HG03025 (cell line): ENCODE data around the gene CISTR.
"Not testable (repeated sequence)": the region's sequence is repeated elsewhere in the genome, so short reads cannot be mapped to it uniquely, and the experiment has no call there.

ENCODE experiments used
- ATAC-seq: cut with Tn5 transposase; IDR thresholded peaks from one replicate; pipeline ENCODE4 v1.9.1; 2021; ENCODE audit warnings: mild to moderate bottlenecking, moderate library complexity; ENCODE audit not compliant: unreplicated experiment, low FRiP score

CISTR gene

GRCh38 chr12:53765891-53766290 lies 14.1 kb upstream of the CISTR start:
- ATAC-seq: no peak

GRCh38 chr12:53764615-53765014 lies 12.8 kb upstream of the CISTR start:
- no peak for ATAC-seq

- not testable (repeated sequence) for ATAC-seq
Observed at GRCh38 chr12:53762793-53763192, 11.0 kb upstream of the CISTR start.

GRCh38 chr12:53761306-53761705 lies 9.5 kb upstream of the CISTR start:
- ATAC-seq: no peak

GRCh38 chr12:53759261-53759660 lies 7.5 kb upstream of the CISTR start:
- no peak for ATAC-seq

GRCh38 chr12:53758730-53759103 lies 6.9 kb upstream of the CISTR start:
- ATAC-seq: no peak

- ATAC-seq: no peak
Observed at GRCh38 chr12:53758081-53758729, 6.4 kb upstream of the CISTR start.

- ATAC-seq: peak; percentile 58
Observed at GRCh38 chr12:53757101-53757770, 5.5 kb upstream of the CISTR start.

GRCh38 chr12:53756300-53757100 lies 4.7 kb upstream of the CISTR start:
- no peak for ATAC-seq

GRCh38 chr12:53755893-53756292 lies 4.1 kb upstream of the CISTR start:
- no peak for ATAC-seq

GRCh38 chr12:53755451-53755891 lies 3.7 kb upstream of the CISTR start:
- no peak for ATAC-seq

- ATAC-seq: no peak
Observed at GRCh38 chr12:53754633-53755264, 3.0 kb upstream of the CISTR start.

- no peak for ATAC-seq
Observed at GRCh38 chr12:53754188-53754585, 2.4 kb upstream of the CISTR start.

- no peak for ATAC-seq
Observed at GRCh38 chr12:53752621-53753020, 842 bp upstream of the CISTR start.

GRCh38 chr12:53752192-53752601 lies 418 bp upstream of the CISTR start:
- no peak for ATAC-seq

GRCh38 chr12:53750812-53751335 lies 905 bp downstream of the CISTR start:
- ATAC-seq: peak; percentile 12

GRCh38 chr12:53749986-53750811 lies 1.6 kb downstream of the CISTR start:
- no peak for ATAC-seq

GRCh38 chr12:53748072-53748840 lies 3.5 kb downstream of the CISTR start:
- ATAC-seq: no peak

GRCh38 chr12:53747095-53747494 lies 4.7 kb downstream of the CISTR start:
- no peak for ATAC-seq
